Measurements from ENCODE around the gene ACVR1B.

The ACVR1B gene

DNA sequence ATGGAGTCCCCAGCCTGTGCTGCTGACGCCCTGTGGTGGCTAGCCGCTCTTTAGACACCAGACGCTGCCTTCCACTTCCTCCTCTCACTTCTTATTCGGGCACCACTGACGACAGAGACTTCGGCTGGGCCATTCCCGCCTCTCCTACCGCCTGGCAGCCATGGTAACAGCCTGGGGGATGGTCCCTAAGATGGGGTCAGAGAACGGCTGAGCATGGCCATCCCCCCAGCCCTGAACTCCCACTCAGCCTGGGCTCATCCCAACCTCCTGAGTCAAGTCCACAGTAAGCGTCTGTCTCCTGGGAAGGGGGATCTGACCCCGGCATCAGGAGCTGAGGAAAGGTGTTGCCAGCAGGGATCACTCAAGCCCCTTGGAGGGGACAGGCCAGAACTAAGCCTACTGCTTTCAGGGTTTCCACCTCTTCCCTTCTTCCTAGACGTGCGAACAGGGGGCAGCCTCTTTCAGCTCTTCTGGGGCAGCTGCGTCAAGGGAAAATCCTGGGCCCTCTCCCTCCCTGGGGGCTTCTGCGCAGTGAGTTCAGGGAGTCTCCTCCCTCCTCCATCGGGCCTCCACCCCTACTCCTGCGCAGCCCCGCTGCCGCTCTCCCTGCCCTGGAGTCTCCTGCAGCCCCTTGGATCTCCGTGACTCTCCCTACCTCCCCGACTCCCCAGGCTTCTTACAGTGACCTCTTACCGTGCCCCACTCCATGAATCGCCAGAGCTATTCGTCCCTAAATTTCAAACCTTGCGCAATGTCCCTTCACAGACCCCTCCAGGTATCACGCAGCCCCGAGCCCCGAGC is 54.6 kb downstream of the ACVR1B start:
- ChIA-PET POLR2A (interaction anchor here (0.8 to 1.1 kb wide), 5 partner anchors 13 to 64 kb away, joined by 4 to 8 read pairs (median 4); partner anchors contain the start of gene ATG101), CTCF (interaction anchor here (0.6 to 9.6 kb wide), 4 partner anchors 12 to 114 kb away, joined by 4 to 291 read pairs (median 42); no protein-coding TSS in a partner anchor)
- Histone ChIP-seq H3K9me3 (ENCODE audit: control insufficient read depth, insufficient read depth, low read depth, low read length) (no peaks in the 10 kb centered on the region), H3K4me3 (ENCODE audit: low read depth, low read length) (no peak overlapping the region), H3K27ac (ENCODE audit: extremely low read depth, low read depth, low read length) (no peak overlapping the region), H3K36me3 (ENCODE audit: control insufficient read depth in 2 of 2, insufficient read depth in 1 of 2, low read length in 2 of 2) (peaks cover 0 to 12% of the 10 kb centered on the region in 2 experiments; a peak in 1 of 3 replicates), H3K4me1 (ENCODE audit: control insufficient read depth, insufficient read depth, low read length) (peaks cover 12% of the 10 kb centered on the region; the same call in 1 of the 2 replicates)
- no peak for TF ChIP-seq ZNF677 (tag by site-specific recombination; IDR thresholded peaks at IDR 0.05)
- TF ChIP-seq, protein P1, sequence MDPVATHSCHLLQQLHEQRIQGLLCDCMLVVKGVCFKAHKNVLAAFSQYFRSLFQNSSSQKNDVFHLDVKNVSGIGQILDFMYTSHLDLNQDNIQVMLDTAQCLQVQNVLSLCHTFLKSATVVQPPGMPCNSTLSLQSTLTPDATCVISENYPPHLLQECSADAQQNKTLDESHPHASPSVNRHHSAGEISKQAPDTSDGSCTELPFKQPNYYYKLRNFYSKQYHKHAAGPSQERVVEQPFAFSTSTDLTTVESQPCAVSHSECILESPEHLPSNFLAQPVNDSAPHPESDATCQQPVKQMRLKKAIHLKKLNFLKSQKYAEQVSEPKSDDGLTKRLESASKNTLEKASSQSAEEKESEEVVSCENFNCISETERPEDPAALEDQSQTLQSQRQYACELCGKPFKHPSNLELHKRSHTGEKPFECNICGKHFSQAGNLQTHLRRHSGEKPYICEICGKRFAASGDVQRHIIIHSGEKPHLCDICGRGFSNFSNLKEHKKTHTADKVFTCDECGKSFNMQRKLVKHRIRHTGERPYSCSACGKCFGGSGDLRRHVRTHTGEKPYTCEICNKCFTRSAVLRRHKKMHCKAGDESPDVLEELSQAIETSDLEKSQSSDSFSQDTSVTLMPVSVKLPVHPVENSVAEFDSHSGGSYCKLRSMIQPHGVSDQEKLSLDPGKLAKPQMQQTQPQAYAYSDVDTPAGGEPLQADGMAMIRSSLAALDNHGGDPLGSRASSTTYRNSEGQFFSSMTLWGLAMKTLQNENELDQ (tag by site-specific recombination; IDR thresholded peaks at IDR 0.05; ENCODE audit: low read depth): no peak
- TF ChIP-seq ZNF555 (tag by site-specific recombination; conservative IDR thresholded peaks at IDR 0.05): no peak
- TF ChIP-seq, protein P2, sequence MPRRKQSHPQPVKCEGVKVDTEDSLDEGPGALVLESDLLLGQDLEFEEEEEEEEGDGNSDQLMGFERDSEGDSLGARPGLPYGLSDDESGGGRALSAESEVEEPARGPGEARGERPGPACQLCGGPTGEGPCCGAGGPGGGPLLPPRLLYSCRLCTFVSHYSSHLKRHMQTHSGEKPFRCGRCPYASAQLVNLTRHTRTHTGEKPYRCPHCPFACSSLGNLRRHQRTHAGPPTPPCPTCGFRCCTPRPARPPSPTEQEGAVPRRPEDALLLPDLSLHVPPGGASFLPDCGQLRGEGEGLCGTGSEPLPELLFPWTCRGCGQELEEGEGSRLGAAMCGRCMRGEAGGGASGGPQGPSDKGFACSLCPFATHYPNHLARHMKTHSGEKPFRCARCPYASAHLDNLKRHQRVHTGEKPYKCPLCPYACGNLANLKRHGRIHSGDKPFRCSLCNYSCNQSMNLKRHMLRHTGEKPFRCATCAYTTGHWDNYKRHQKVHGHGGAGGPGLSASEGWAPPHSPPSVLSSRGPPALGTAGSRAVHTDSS (tag by site-specific recombination; IDR thresholded peaks at IDR 0.05): no peak
- TF ChIP-seq ZNF837 (tag by site-specific recombination; IDR thresholded peaks at IDR 0.05): no peak
- TF ChIP-seq ZNF416 (tag by site-specific recombination; IDR thresholded peaks at IDR 0.05): no peak
- TF ChIP-seq ZNF585B (tag by site-specific recombination; IDR thresholded peaks at IDR 0.05): no peak
- no peak for TF ChIP-seq ZNF202 (tag by site-specific recombination; IDR thresholded peaks at IDR 0.05; ENCODE audit: borderline replicate concordance)
- TF ChIP-seq ZNF19 (tag by site-specific recombination; IDR thresholded peaks at IDR 0.05; ENCODE audit: low read depth): no peak
- no peak for TF ChIP-seq ZBTB17 (tag by site-specific recombination; IDR thresholded peaks at IDR 0.05)
- TF ChIP-seq ZNF341 (tag by site-specific recombination; IDR thresholded peaks at IDR 0.05; ENCODE audit: low read depth): peak; percentile 33; the same call in 1 of the 2 replicates
- TF ChIP-seq ZNF571 (tag by site-specific recombination; IDR thresholded peaks at IDR 0.05): no peak
- TF ChIP-seq SP2 (tag by site-specific recombination; IDR thresholded peaks at IDR 0.05): peak; percentile 16; the same call in 1 of the 2 replicates
- TF ChIP-seq ZNF670 (tag by site-specific recombination; IDR thresholded peaks at IDR 0.05; ENCODE audit: low read depth): no peak
- no peak for TF ChIP-seq ZNF169 (tag by site-specific recombination; IDR thresholded peaks at IDR 0.05)
- no peak for TF ChIP-seq ZNF274 (IDR thresholded peaks at IDR 0.05; ENCODE audit: low read length)
- no peak for TF ChIP-seq ZNF274 (tag by site-specific recombination; IDR thresholded peaks at IDR 0.05; ENCODE audit: borderline replicate concordance)
- TF ChIP-seq, protein P3, sequence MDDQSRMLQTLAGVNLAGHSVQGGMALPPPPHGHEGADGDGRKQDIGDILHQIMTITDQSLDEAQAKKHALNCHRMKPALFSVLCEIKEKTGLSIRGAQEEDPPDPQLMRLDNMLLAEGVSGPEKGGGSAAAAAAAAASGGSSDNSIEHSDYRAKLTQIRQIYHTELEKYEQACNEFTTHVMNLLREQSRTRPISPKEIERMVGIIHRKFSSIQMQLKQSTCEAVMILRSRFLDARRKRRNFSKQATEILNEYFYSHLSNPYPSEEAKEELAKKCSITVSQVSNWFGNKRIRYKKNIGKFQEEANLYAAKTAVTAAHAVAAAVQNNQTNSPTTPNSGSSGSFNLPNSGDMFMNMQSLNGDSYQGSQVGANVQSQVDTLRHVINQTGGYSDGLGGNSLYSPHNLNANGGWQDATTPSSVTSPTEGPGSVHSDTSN (CRISPR knock-in tag; IDR thresholded peaks at IDR 0.05): no peak

DNA sequence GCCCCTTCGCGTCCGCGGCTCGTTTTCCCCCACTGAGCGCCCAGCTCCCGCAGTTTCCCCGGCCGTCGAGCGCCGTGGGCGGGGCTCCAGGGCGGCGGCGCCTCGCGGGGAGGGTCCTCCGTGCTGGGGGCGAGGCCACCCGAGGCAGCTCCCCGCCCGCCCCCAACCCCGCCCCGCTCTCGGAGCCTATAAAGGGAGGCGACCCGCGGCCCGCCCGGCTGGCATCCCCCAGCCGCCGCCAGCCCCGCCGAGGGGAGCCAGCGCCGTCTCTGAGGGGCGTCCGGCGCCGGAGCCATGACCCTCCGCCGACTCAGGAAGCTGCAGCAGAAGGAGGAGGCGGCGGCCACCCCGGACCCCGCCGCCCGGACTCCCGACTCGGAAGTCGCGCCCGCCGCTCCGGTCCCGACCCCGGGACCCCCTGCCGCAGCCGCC is 55.2 kb downstream of the ACVR1B start, which contains the start of gene TAMALIN:
Gene TAMALIN, plus strand, starts transcription at position 221 of the 432 bp plus-strand sequence. Its CDS starts 74 bp downstream, at position 295.
- POLR2A ChIA-PET: interaction anchor here (0.5 to 1.1 kb wide), 6 partner anchors 14 to 399 kb away, joined by 4 to 8 read pairs (median 4); partner anchors contain the start of gene ATG101
- CTCF ChIA-PET: interaction anchor here (2.2 to 9.6 kb wide), 3 partner anchors 13 to 19 kb away, joined by 8 to 291 read pairs (median 77); no protein-coding TSS in a partner anchor
- H3K4me3 ChIP-seq (ENCODE audit: low read depth, low read length): peak within 1 kb of the TSS; percentile 3; the same call in 1 of the 2 replicates
- TF ChIP-seq, protein P4, sequence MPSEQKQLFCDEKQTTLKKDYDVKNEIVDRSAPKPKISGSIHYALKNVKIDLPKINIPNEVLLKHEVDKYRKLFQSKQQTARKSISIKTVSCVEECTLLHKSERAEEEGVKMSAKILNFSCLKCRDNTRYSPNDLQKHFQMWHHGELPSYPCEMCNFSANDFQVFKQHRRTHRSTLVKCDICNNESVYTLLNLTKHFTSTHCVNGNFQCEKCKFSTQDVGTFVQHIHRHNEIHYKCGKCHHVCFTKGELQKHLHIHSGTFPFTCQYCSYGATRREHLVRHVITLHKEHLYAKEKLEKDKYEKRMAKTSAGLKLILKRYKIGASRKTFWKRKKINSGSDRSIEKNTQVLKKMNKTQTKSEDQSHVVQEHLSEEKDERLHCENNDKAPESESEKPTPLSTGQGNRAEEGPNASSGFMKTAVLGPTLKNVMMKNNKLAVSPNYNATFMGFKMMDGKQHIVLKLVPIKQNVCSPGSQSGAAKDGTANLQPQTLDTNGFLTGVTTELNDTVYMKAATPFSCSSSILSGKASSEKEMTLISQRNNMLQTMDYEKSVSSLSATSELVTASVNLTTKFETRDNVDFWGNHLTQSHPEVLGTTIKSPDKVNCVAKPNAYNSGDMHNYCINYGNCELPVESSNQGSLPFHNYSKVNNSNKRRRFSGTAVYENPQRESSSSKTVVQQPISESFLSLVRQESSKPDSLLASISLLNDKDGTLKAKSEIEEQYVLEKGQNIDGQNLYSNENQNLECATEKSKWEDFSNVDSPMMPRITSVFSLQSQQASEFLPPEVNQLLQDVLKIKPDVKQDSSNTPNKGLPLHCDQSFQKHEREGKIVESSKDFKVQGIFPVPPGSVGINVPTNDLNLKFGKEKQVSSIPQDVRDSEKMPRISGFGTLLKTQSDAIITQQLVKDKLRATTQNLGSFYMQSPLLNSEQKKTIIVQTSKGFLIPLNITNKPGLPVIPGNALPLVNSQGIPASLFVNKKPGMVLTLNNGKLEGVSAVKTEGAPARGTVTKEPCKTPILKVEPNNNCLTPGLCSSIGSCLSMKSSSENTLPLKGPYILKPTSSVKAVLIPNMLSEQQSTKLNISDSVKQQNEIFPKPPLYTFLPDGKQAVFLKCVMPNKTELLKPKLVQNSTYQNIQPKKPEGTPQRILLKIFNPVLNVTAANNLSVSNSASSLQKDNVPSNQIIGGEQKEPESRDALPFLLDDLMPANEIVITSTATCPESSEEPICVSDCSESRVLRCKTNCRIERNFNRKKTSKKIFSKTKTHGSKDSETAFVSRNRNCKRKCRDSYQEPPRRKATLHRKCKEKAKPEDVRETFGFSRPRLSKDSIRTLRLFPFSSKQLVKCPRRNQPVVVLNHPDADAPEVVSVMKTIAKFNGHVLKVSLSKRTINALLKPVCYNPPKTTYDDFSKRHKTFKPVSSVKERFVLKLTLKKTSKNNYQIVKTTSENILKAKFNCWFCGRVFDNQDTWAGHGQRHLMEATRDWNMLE (tag by site-specific recombination; conservative IDR thresholded peaks at IDR 0.05; ENCODE audit: low read depth): no peak
- TF ChIP-seq KLF10 (tag by site-specific recombination; IDR thresholded peaks at IDR 0.05) (no peak), ZNF626 (tag by site-specific recombination; IDR thresholded peaks at IDR 0.05) (no peak), ZNF791 (tag by site-specific recombination; IDR thresholded peaks at IDR 0.05) (no peak), ZNF585B (tag by site-specific recombination; IDR thresholded peaks at IDR 0.05) (no peak), ZNF169 (tag by site-specific recombination; IDR thresholded peaks at IDR 0.05) (no peak)

More for the DNA sequence above, 55.2 kb downstream of the ACVR1B start, which contains the start of gene TAMALIN:
- H3K4me1 ChIP-seq (ENCODE audit: control insufficient read depth, insufficient read depth, low read length): peaks cover 12% of the 10 kb centered on the region; the same call in 1 of the 2 replicates
- H3K27ac ChIP-seq (ENCODE audit: extremely low read depth, low read depth, low read length): no peak within 1 kb of the TSS
- H3K36me3 ChIP-seq (ENCODE audit: control insufficient read depth in 2 of 2, insufficient read depth in 1 of 2, low read length in 2 of 2): peaks cover 0 to 14% of the 10 kb centered on the region in 2 experiments; a peak in 1 of 3 replicates
- H3K9me3 ChIP-seq (ENCODE audit: control insufficient read depth, insufficient read depth, low read depth, low read length): no peaks in the 10 kb centered on the region

All from HEK293 (cell line).